ENCODE results near the gene SCGB1D1.

Gene SCGB1D1

GRCh38 chr11:62190011-62190410 is at the start of gene SCGB1D1:
SCGB1D1 (plus strand) TSS chr11:62190216; CDS start chr11:62190285, 69 bp downstream.
- DNase-seq (ENCODE audit: low read depth in 2 of 2) = no peak

- DNase-seq (ENCODE audit: low read depth in 2 of 2) = no peak
These were observed 49.5 kb upstream of the SCGB1D1 start for GRCh38 chr11:62140304-62141110.

DNA sequence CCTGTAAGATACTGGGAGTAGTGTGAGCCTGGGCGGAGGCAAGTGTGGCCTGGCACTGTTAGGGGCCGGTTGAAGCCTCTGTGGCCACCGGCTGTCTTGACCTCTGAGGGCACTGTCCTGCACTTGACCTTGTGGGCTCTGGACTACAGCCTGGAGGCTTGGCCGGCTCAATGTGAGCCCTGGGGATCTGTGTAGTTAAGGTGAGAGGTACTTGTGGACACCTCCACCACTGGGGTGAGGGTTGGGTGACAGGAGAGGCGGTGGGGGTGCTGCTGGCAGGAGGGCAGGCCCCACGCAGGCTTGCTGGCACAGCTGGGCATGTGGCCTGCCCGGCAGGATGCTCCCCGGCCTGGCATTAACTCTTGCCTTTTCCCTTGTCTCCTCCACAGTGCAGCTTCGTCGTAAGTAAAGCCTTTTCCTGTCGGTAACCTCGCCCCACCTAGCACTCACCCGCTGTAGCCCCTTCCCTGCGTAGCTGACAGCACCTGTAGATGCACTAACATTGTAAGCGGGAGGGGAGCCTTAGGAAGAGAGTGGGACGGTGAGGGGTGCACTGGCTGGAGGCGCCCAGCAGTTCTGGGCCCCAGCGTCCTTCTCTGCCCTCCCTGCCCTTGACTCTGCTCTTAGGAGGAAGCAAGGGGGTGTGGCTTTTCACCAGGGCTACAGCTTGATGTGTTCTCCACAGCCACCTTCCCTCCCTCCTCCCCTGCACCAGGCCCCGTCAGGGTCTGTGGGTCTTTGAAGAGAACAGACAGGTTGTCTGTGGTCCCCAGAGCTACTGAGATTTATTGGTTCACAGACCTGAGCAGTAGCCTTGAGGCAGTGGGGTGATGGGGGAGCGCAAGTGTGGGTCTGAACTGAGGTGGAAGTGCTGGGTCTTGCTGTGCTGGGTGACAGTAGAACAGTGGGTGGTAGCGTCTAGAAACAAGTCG is 48.6 kb upstream of the SCGB1D1 start:
- DNase-seq (ENCODE audit: low read depth in 2 of 2) = no peak

- no peak for DNase-seq (ENCODE audit: low read depth in 2 of 2)
These were observed 48.0 kb upstream of the SCGB1D1 start for GRCh38 chr11:62142043-62142375.

DNA sequence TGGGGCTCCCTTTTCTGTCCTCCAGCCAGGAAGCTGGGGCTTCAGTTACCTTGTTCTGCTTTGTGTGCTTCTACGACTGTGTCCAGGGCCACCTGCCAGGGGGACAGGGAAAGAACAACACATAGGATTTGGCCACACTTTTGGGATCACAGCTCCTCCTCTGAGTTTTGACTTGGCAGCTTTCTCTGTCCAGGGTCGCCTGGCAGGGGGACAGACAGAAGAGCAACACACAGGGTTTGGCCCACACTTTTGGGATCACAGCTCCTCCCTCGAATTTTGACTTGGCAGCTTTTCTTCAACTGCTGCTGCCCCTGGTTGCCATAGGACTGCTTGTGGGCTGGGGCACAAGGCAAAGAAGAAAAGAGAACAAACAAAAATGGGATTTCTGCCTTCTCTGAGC is 47.1 kb upstream of the SCGB1D1 start:
- no peak for DNase-seq (ENCODE audit: low read depth in 2 of 2)

GRCh38 chr11:62143727-62144126 is 46.3 kb upstream of the SCGB1D1 start:
- no peak for DNase-seq (ENCODE audit: low read depth in 2 of 2)

- no peak for DNase-seq (ENCODE audit: low read depth in 2 of 2)
These were observed 45.3 kb upstream of the SCGB1D1 start for GRCh38 chr11:62144641-62145255.

DNA sequence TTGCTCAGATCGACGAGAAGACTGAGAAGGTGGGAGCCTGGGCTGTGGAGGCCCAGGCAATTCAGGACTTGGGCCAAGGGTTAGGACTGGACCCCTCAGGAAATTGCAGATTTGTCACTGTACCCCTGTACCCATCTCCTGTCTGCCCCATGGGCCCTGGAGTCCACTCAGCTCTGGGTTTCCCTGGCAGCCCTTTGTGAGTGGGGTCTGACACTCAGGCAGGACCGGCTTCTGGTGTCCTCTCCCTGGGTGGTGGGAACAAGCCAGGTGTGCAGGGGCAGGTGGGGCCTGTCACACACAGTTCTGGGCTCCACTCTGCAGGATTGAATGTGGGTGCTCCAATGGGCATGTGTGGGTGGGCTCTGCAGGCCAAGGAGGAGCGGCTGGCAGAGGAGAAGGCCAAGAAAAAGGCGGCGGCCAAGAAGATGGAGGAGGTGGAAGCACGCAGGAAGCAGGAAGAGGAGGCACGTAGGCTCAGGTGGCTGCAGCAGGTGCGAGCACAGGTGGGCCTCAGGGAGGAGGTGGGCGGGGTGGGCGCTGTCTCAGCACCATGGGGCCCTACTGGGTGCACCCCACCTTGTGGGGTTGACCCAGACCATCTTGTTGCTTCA is 44.6 kb upstream of the SCGB1D1 start:
- DNase-seq (ENCODE audit: low read depth in 2 of 2) = no peak

- no peak for DNase-seq (ENCODE audit: low read depth in 2 of 2)
These were observed 43.4 kb upstream of the SCGB1D1 start for GRCh38 chr11:62146476-62147200.

- DNase-seq (ENCODE audit: low read depth in 2 of 2) = no peak
These were observed 42.5 kb upstream of the SCGB1D1 start for GRCh38 chr11:62147545-62147944.

DNA sequence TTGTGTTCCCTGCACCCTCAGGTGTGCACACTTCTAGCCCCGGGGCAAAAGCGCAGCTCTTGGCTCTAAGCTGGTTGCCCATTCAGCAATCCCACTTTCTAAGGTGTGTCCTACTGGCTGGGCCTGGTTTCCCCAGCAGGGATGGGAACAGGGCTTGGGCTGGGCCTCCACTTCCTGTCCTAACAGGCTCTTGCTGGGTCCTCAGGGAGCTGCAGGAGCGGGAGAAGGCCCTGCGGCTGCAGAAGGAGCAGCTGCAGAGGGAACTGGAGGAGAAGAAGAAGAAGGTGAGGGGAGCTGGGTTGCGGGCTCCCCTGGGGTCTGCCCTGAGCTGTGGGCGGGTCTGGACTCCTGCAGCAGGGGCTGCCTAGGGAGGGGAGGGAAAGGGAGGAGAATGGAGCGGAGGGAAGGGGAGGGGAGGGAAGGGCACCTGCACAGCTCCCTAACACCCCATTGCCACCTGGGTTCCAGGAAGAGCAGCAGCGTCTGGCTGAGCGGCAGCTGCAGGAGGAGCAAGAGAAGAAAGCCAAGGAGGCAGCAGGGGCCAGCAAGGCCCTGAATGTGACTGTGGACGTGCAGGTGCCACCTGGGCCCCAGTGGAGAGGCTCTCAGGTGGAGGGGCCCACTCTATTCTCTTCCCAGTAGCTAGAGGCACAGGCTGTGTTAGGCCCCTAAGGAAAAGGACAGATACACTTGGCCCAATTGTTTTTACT is 41.6 kb upstream of the SCGB1D1 start:
- no peak for DNase-seq (ENCODE audit: low read depth in 2 of 2)

DNA sequence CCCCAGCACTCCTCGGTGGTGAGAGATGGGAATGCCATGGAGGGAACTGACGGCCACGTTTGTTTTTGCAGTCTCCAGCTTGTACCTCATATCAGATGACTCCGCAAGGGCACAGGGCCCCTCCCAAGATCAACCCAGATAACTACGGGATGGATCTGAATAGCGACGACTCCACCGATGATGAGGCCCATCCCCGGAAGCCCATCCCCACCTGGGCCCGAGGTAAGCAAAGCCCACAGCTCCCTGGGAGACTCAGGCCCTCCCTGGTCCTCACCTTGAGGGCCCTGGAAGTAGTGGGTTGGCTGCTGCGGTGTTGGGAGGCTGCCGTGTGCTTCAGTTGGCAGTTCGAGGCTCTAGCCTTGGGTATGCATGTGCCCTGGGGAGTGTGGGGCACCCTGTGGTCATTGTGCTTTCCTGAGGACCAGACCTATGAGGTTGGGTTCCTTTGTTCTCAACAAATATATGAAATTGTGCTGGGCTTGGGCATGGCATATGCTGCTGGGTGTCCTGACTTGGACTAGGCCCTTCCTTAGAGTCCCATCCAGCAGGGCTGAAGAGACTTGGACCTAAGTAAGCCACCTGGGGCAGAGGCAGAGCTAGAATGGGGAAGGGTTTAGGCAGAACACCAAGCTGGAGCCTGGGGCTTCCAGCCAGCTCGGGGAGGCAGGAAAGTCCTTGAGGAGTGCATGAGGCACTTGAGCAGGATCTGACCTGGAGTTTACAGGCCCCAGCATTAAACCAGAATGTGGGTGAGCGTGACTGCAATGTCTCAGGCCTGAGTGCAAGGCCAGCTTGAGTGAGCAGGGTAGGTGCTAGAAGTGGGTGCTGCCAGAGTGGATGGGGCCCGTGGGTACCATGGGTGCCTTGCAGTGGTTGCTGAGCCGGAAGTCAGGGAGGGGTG is 39.8 kb upstream of the SCGB1D1 start:
- DNase-seq (ENCODE audit: low read depth in 2 of 2) = no peak

DNA sequence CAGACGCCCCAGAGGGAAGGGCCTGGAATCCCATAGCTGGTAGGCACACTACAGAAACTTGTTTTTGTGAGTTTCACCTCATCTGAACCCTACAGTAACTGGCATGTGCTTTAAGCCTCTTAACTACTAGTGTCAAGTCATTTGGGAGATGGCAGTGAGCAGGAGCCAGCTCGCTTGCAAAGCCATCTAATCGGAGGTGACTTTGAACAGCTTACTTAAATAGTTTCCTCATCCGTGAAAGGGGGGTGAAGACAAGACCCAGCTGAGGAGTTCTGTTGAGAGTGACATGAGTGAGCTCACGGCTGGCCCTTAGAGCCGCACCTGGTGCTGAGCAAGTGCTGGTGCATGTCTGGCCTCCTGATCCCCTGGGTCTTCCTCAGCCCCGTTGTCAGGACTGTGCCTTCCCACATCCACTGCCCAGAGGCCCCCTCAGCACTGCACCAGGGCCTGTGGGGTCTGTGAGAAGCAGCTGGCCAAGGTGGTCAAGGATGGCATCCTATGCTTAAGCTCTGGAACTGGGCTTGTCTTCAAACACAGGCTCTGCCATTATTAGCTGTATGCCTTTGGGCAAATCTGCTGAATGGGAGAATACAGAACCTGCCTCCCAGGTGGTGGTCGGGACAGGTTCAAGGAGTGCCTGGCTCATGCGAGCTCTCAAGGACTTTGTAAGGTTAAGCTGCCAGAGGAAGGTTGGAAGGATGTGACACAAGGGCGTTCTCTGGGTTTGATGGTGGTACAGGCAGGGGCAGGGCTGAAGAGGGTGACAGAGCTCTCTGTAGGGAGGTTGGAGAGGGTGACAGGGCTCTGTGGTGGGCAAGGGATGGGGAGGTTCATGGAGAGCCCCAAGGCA is 38.9 kb upstream of the SCGB1D1 start:
- DNase-seq (ENCODE audit: low read depth in 2 of 2) = no peak

- no peak for DNase-seq (ENCODE audit: low read depth in 2 of 2)
These were observed 38.3 kb upstream of the SCGB1D1 start for GRCh38 chr11:62151737-62152102.

- no peak for DNase-seq (ENCODE audit: low read depth in 2 of 2)
These were observed 37.5 kb upstream of the SCGB1D1 start for GRCh38 chr11:62152245-62153086.

DNA sequence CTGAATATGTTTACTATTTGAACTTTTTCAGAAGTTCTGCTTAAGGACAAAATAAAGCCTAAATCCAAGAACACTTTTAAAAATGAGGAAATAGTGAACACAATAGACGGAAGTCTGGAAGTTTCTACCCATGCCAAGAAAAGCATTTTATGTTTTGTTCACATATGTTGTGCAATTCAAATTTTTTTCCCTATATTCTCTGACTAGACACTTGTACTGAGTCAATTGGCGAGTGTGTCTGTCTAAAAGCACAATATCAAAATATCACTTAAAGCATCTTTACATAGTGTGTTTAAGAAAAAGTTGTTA is 37.0 kb upstream of the SCGB1D1 start:
- no peak for DNase-seq (ENCODE audit: low read depth in 2 of 2)

DNA sequence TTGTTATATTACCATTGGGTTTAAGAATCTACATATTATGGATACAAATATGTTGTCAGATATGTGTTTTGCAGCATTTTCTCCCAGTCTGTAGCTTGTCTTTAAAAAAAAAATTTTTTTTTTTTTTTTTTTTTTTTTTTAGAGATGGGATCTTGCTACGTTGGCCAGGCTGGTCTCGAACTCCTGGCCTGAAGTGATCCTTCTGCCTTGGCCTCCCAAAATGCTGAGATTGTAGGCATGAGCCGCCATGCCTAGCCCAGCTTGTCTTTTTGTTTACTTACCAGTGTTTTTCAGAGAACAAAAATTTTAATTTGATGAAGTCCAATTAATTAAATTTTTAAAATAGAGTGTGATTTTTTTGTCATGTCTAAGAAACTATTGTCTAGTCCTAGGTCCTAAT is 36.4 kb upstream of the SCGB1D1 start:
- no peak for DNase-seq (ENCODE audit: low read depth in 2 of 2)

GRCh38 chr11:62157603-62158002 is 32.4 kb upstream of the SCGB1D1 start:
- no peak for DNase-seq (ENCODE audit: low read depth in 2 of 2)
